ENCODE data around the gene TTLL4. TPM values are rescaled to one million over a fixed set of nuclear protein-coding genes. Genes with fewer than 3 reads are reported as not detected.

The TTLL4 gene
- 15.6 and 18.6 TPM in 2 replicates for polyA plus RNA-seq (2012; rRNA removed)
- polyA plus RNA-seq (2012; cell fraction: cytosol; rRNA removed), result 5.7 and 9.0 TPM in 2 replicates
- 55.3 and 80.2 TPM in 2 replicates for polyA plus RNA-seq (2012; cell fraction: nucleus; rRNA removed)

- H3K4me1 ChIP-seq (ENCODE audit: control insufficient read depth in 1 of 2, insufficient read depth in 2 of 2, low read depth in 1 of 2, low read length in 1 of 2), result peaks cover 0 to 11% of the 10 kb centered on the region in 2 experiments; a peak in 1 of 4 replicates
- ChIA-PET CTCF (interaction anchor here (0.6 to 2.6 kb wide), 36 partner anchors 9 to 429 kb away, joined by 3 to 31 read pairs (median 4); partner anchors contain the start of genes BCS1L, PRKAG3, RNF25 and STK36), POLR2A (interaction anchor here (0.7 to 1.0 kb wide), 2 partner anchors 37 to 102 kb away, joined by 3 to 4 read pairs; no protein-coding TSS in a partner anchor)
- no peaks in the 10 kb centered on the region for H3K9me3 ChIP-seq
- H3F3A ChIP-seq (replicated peaks; ENCODE audit: insufficient read depth), result peaks cover 5% of the 10 kb centered on the region
- H3K27ac ChIP-seq (ENCODE audit: low read depth in 2 of 2, low read length in 1 of 2), result peak within 1 kb of the TSS; percentile 74 to 79
- peak within 1 kb of the TSS; percentile 95 for H2AFZ ChIP-seq (ENCODE audit: low read depth)
- WGBS (ENCODE audit: low lambda C conversion rate), result under 1% methylated on average over 35 of the region's 74 CpGs
- H3K79me2 ChIP-seq (ENCODE audit: insufficient read depth), result peaks cover 44% of the 10 kb centered on the region
- H3K4me2 ChIP-seq, result peak within 1 kb of the TSS; percentile 78
- peak; percentile 99 for DNase-seq
- peaks cover 6% of the 10 kb centered on the region; the same call in 1 of the 2 replicates for H4K20me1 ChIP-seq (ENCODE audit: insufficient read depth)
- no peaks in the 10 kb centered on the region for H3K27me3 ChIP-seq (ENCODE audit: insufficient read depth)
- peak within 1 kb of the TSS; percentile 79 for H3K9ac ChIP-seq
- peak within 1 kb of the TSS; percentile 74 to 81 for H3K4me3 ChIP-seq (ENCODE audit: low read depth in 2 of 2, low read length in 1 of 2)
- H3K9me2 ChIP-seq, result no peaks in the 10 kb centered on the region
- peak; percentile 41; the same call in 1 of the 2 replicates for TF ChIP-seq USF2 (IDR thresholded peaks at IDR 0.05; ENCODE audit: borderline replicate concordance, low read depth, low read length)
- no peak for TF ChIP-seq RFX5 (IDR thresholded peaks at IDR 0.05; ENCODE audit: low read length)
- 0 out of 2 replicates have a peak, but pooled peaks have one; percentile 35 for TF ChIP-seq SMC3 (IDR thresholded peaks at IDR 0.05; ENCODE audit: low read depth, low read length)
- peak; percentile 21; the same call in 1 of the 2 replicates for TF ChIP-seq ELF1 (IDR thresholded peaks at IDR 0.05)
- peak; percentile 66 for TF ChIP-seq YY1 (IDR thresholded peaks at IDR 0.05; ENCODE audit: low read depth)
- TF ChIP-seq, protein P1, sequence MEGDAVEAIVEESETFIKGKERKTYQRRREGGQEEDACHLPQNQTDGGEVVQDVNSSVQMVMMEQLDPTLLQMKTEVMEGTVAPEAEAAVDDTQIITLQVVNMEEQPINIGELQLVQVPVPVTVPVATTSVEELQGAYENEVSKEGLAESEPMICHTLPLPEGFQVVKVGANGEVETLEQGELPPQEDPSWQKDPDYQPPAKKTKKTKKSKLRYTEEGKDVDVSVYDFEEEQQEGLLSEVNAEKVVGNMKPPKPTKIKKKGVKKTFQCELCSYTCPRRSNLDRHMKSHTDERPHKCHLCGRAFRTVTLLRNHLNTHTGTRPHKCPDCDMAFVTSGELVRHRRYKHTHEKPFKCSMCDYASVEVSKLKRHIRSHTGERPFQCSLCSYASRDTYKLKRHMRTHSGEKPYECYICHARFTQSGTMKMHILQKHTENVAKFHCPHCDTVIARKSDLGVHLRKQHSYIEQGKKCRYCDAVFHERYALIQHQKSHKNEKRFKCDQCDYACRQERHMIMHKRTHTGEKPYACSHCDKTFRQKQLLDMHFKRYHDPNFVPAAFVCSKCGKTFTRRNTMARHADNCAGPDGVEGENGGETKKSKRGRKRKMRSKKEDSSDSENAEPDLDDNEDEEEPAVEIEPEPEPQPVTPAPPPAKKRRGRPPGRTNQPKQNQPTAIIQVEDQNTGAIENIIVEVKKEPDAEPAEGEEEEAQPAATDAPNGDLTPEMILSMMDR (IDR thresholded peaks at IDR 0.05), result peak; percentile 83
- peak; percentile 90 for TF ChIP-seq MXI1 (IDR thresholded peaks at IDR 0.05; ENCODE audit: low read depth, low read length)
- no peak for TF ChIP-seq IRF3 (IDR thresholded peaks at IDR 0.05; ENCODE audit: low read depth, low read length)
- peak; percentile 67; the same call in 1 of the 2 replicates for TF ChIP-seq MAX (IDR thresholded peaks at IDR 0.05; ENCODE audit: low read depth)
- TF ChIP-seq SIN3A (IDR thresholded peaks at IDR 0.05; ENCODE audit: borderline replicate concordance, low read depth, low read length), result peak; percentile 85; the same call in 1 of the 2 replicates
- TF ChIP-seq ZBTB33 (IDR thresholded peaks at IDR 0.05; ENCODE audit: borderline replicate concordance, low read depth), result no peak
- peak; percentile 51 for TF ChIP-seq TAF1 (IDR thresholded peaks at IDR 0.05; ENCODE audit: borderline replicate concordance, low read depth, low read length)
- peak; percentile 51; the same call in 1 of the 2 replicates for TF ChIP-seq POLR2AphosphoS5 (IDR thresholded peaks at IDR 0.05; ENCODE audit: low read depth, low read length)
- peak; percentile 56 for TF ChIP-seq CHD2 (IDR thresholded peaks at IDR 0.05; ENCODE audit: low read length, partially characterized antibody)
- TF ChIP-seq RXRA (IDR thresholded peaks at IDR 0.05; ENCODE audit: borderline replicate concordance, low read depth), result no peak
- TF ChIP-seq GABPA (IDR thresholded peaks at IDR 0.05; ENCODE audit: low read depth), result peak; percentile 31
- TF ChIP-seq USF1 (IDR thresholded peaks at IDR 0.05; ENCODE audit: borderline replicate concordance, low read depth), result peak; percentile 81
- peak; percentile 59 for TF ChIP-seq RAD21 (IDR thresholded peaks at IDR 0.05; ENCODE audit: low read length)
- peak; percentile 74 for TF ChIP-seq NRF1 (IDR thresholded peaks at IDR 0.05; ENCODE audit: low read depth, low read length)
- TF ChIP-seq MEF2A (IDR thresholded peaks at IDR 0.05; ENCODE audit: borderline replicate concordance, low read depth), result no peak
- peaks cover 0 to 10% of the 10 kb centered on the region in 2 experiments for H3K36me3 ChIP-seq (replicated peaks in 1 of 2; ENCODE audit: control insufficient read depth in 1 of 2, insufficient read depth in 2 of 2, low read length in 1 of 2)
Measured at GRCh38 chr2:218710687-218711549, at the start of gene TTLL4. TTLL4 (plus strand) TSS chr2:218710835; CDS start chr2:218737677, 26,842 bp downstream.

Measured in SK-N-SH (cell line).